Tibial nerve (tissue), 4 donors: ENCODE measurements around the gene ST8SIA6. TPM values are rescaled to one million over a fixed set of nuclear protein-coding genes. Genes with fewer than 3 reads are reported as not detected.

Experiments
- DNase-seq, 2 donors: peaks; one replicate each; pipeline ENCODE4 v3.0.0-alpha.2; 2019; ENCODE audit warnings: low spot score in 2 of 2
- H3K27ac ChIP-seq, 4 donors: fragments of 200-600 bp; sonication (generic) in 3 of 4; one replicate each; pipeline ENCODE4 v1.5.1; 2017 to 2019; ENCODE audit warnings: mild to moderate bottlenecking in 1 of 4
- H3K27me3 ChIP-seq, 2 donors: fragments of 200-600 bp; sonication (generic) in 1 of 2; one replicate each; pipeline versions ENCODE4 v1.5.1 to v1.6.0; 2017 to 2019
- H3K36me3 ChIP-seq, 3 donors: fragments of 200-600 bp; sonication (generic); one replicate each; pipeline ENCODE4 v1.5.1; 2018 to 2019
- H3K4me1 ChIP-seq, 4 donors: fragments of 200-600 bp; sonication (generic) in 3 of 4; one replicate each; pipeline ENCODE4 v1.5.1; 2017 to 2019
- H3K4me3 ChIP-seq, 4 donors: fragments of 200-600 bp; sonication (generic) in 3 of 4; one replicate each; pipeline ENCODE4 v1.5.1; 2017 to 2019; ENCODE audit warnings: mild to moderate bottlenecking in 1 of 4, moderate library complexity in 1 of 4
- H3K9me3 ChIP-seq, 4 donors: fragments of 200-600 bp; sonication (generic) in 3 of 4; one replicate each; pipeline ENCODE4 v1.5.1; 2017 to 2019
- CTCF ChIP-seq, 5 experiments: fragments of 200-600 bp in 3 of 5; fragments of 450-650 bp in 2 of 5; sonication (generic) in 3 of 5; IDR thresholded peaks; one replicate each; pipeline ENCODE4 v1.5.1; 2016 to 2019; ENCODE audit warnings: antibody characterized with exemption in 5 of 5, mild to moderate bottlenecking in 3 of 5, moderate library complexity in 2 of 5
- EP300 ChIP-seq, 2 donors: sonication (generic); formaldehyde crosslinking; IDR thresholded peaks; one replicate each; pipeline ENCODE4 v1.6.1; 2017; ENCODE audit warnings: antibody characterized with exemption in 2 of 2, mild to moderate bottlenecking in 1 of 2
- POLR2A ChIP-seq, 2 donors: fragments of 450-650 bp; IDR thresholded peaks; one replicate each; pipeline ENCODE4 v1.6.1; 2017; ENCODE audit warnings: antibody characterized with exemption in 2 of 2, mild to moderate bottlenecking in 2 of 2, moderate library complexity in 2 of 2
- WGBS, 2 donors: methylation state at CpG; one replicate each; pipeline ENCODE4 v1.1.5; 2018; 5-methylcytosine and 5-hydroxymethylcytosine counted together
- total RNA-seq, 4 donors: library from RNA; depleted of rRNA; stranded (reverse); fragments of >200 nt; gene quantifications; one replicate each; pipeline ENCODE4 v1.1.0, GENCODE V29; 2016

The ST8SIA6 gene
- total RNA-seq, 4 donors from 2014 or later: 1.9 to 4.2 (median 3.5) TPM

- Histone ChIP-seq H3K4me3 (no peak overlapping the region), H3K9me3 (no peaks in the 10 kb centered on the region), H3K27ac (no peak overlapping the region), H3K36me3 (no peaks in the 10 kb centered on the region), H3K4me1 (no peaks in the 10 kb centered on the region), H3K27me3 (peaks cover 0 to 5% of the 10 kb centered on the region in 2 donors)
- no peak for TF ChIP-seq POLR2A (IDR thresholded peaks at IDR 0.05)
- no peak for TF ChIP-seq EP300 (IDR thresholded peaks at IDR 0.05)
- no peak for TF ChIP-seq CTCF (IDR thresholded peaks at IDR 0.05)
- 95 to 96% methylated on average over 12 of the region's 12 CpGs for WGBS, 2 donors
- no peak for DNase-seq
Observed at GRCh38 chr10:17289763-17290162, 164.6 kb downstream of the ST8SIA6 start.

GRCh38 chr10:17286562-17287550 is 167.5 kb downstream of the ST8SIA6 start:
- DNase-seq: no peak
- 59 to 61% methylated on average over 10 of the region's 10 CpGs for WGBS, 2 donors
- Histone ChIP-seq H3K27me3 (peaks cover 0 to 5% of the 10 kb centered on the region in 2 donors), H3K36me3 (no peaks in the 10 kb centered on the region), H3K4me1 (no peaks in the 10 kb centered on the region), H3K27ac (no peak overlapping the region), H3K4me3 (no peak overlapping the region), H3K9me3 (peaks cover 0 to 16% (median 0%) of the 10 kb centered on the region in 4 donors)
- TF ChIP-seq CTCF (IDR thresholded peaks at IDR 0.05) (no peak), EP300 (IDR thresholded peaks at IDR 0.05) (no peak), POLR2A (IDR thresholded peaks at IDR 0.05) (no peak)

GRCh38 chr10:17282311-17282710 is 172.1 kb downstream of the ST8SIA6 start:
- no peaks in the 10 kb centered on the region for H3K4me1 ChIP-seq
- DNase-seq: no peak
- no peak overlapping the region for H3K27ac ChIP-seq
- no peaks in the 10 kb centered on the region for H3K36me3 ChIP-seq
- 91 to 92% methylated on average over 3 of the region's 3 CpGs for WGBS, 2 donors
- TF ChIP-seq EP300 (IDR thresholded peaks at IDR 0.05) (no peak), POLR2A (IDR thresholded peaks at IDR 0.05) (no peak), CTCF (IDR thresholded peaks at IDR 0.05) (no peak)
- H3K27me3 ChIP-seq: no peaks in the 10 kb centered on the region
- H3K4me3 ChIP-seq: no peak overlapping the region
- peaks cover 0 to 16% (median 0%) of the 10 kb centered on the region in 4 donors for H3K9me3 ChIP-seq

- H3K27me3 ChIP-seq: no peaks in the 10 kb centered on the region
- no peak overlapping the region for H3K27ac ChIP-seq
- H3K4me3 ChIP-seq: no peak overlapping the region
- H3K9me3 ChIP-seq: peaks cover 0 to 16% (median 0%) of the 10 kb centered on the region in 4 donors
- H3K36me3 ChIP-seq: no peaks in the 10 kb centered on the region
- no peaks in the 10 kb centered on the region for H3K4me1 ChIP-seq
- no peak for DNase-seq
- TF ChIP-seq CTCF (IDR thresholded peaks at IDR 0.05) (no peak), POLR2A (IDR thresholded peaks at IDR 0.05) (no peak), EP300 (IDR thresholded peaks at IDR 0.05) (no peak)
- WGBS, 2 donors: 58 to 64% methylated on average over 4 of the region's 4 CpGs
Observed at GRCh38 chr10:17278607-17279240, 175.7 kb downstream of the ST8SIA6 start.
